K562 (cell line): ENCODE measurements around the gene POC1B. TPM values are rescaled to one million over a fixed set of nuclear protein-coding genes. Genes with fewer than 3 reads are reported as not detected.
A peak's percentile ranks its signal among the peaks of the same experiment; 100 is the strongest.

Experiments
- ATAC-seq: fragments of 200-7000 bp; cut with Tn5 transposase; 3 replicates; pipeline ENCODE4 v1.9.1; 2020; ENCODE audit warnings: moderate library complexity
- BruUV-seq: library from RNA; stranded (reverse); fragments of 400-500 nt; replicated peaks from 2 replicates; lab custom pipeline; 2021; lab: Mats Ljungman, UMichigan
- CTCF ChIA-PET: fragments of 300-600 bp; formaldehyde crosslinking; extraction: SDS; loops from one replicate; lab custom pipeline; 2021; ENCODE audit warnings: low intra/inter-chr PET ratio; lab: Yijun Ruan, JAX
- POLR2A ChIA-PET: fragments of 300-600, 350-650 bp; sonication (Branson Sonifier 250); formaldehyde crosslinking; extraction: SDS; loops from one replicate; lab custom pipeline; 2021; ENCODE audit warnings: antibody characterized with exemption, inconsistent platforms; lab: Yijun Ruan, JAX
- DNase-seq, 4 experiments: peaks; one replicate each; pipeline versions ENCODE4 v3.0.0 to v3.0.0-alpha.2; 2011 to 2018; ENCODE audit warnings: low spot score in 3 of 4, mixed read lengths in 3 of 4; ENCODE audit errors: extremely low read depth in 1 of 4
- FAIRE-seq: peaks from 2 replicates; lab custom pipeline; 2011; peaks lifted over from hg19 to GRCh38; lab: Jason Lieb, UNC
- H2AFZ ChIP-seq: 2 replicates; pipeline ENCODE4 v1.6.0; 2011; ENCODE audit warnings: low read depth, low read length, control low read depth, inconsistent platforms
- H3K27ac ChIP-seq: fragments of 200-600 bp; 3 replicates; pipeline ENCODE4 v1.8.0; 2011; ENCODE audit warnings: low read depth, mild to moderate bottlenecking, control low read depth, inconsistent platforms, low read length, moderate library complexity, mixed read lengths; ENCODE audit errors: extremely low read depth
- H3K27me3 ChIP-seq, 2 experiments: fragments of 300-600 bp in 1 of 2; 2 replicates in 1 of 2; 3 replicates in 1 of 2; pipeline versions ENCODE4 v1.6.0 to v1.8.0; 2011; ENCODE audit warnings: inconsistent platforms in 2 of 2, low read length in 2 of 2, mild to moderate bottlenecking in 1 of 2, mixed read lengths in 1 of 2, moderate library complexity in 1 of 2; ENCODE audit not compliant: control insufficient read depth in 2 of 2, insufficient read depth in 2 of 2
- H3K36me3 ChIP-seq: fragments of 300-600 bp; 3 replicates; pipeline ENCODE4 v1.8.0; 2011; ENCODE audit warnings: mild to moderate bottlenecking, low read length, inconsistent platforms; ENCODE audit not compliant: control insufficient read depth, insufficient read depth
- H3K4me1 ChIP-seq, 2 experiments: fragments of 200-600 bp in 1 of 2; replicated peaks in 1 of 2; 2 replicates in 1 of 2; 3 replicates in 1 of 2; pipeline versions ENCODE4 v1.5.1 to v1.8.0; 2011; ENCODE audit warnings: inconsistent platforms in 2 of 2, low read length in 2 of 2, mild to moderate bottlenecking in 1 of 2, mixed read lengths in 1 of 2, moderate library complexity in 1 of 2; ENCODE audit not compliant: control insufficient read depth in 2 of 2, insufficient read depth in 2 of 2
- H3K4me2 ChIP-seq: 2 replicates; pipeline ENCODE4 v1.6.1; 2011; ENCODE audit warnings: low read length, control low read depth, inconsistent platforms, mixed read lengths; ENCODE audit not compliant: insufficient read depth
- H3K4me3 ChIP-seq: fragments of 200-600 bp; sonication (generic), shearing (Covaris generic); 2 replicates; pipeline ENCODE4 v1.5.1; 2016; ENCODE audit warnings: control low read depth, inconsistent platforms
- H3K79me2 ChIP-seq: fragments of 200-600 bp; 3 replicates; pipeline ENCODE4 v1.8.0; 2011; ENCODE audit warnings: low read length, inconsistent platforms; ENCODE audit not compliant: control insufficient read depth, insufficient read depth
- H3K9ac ChIP-seq, 2 experiments: 2 replicates each; pipeline versions ENCODE4 v1.6.0 to v1.6.1; 2011; ENCODE audit warnings: low read depth in 2 of 2, low read length in 2 of 2, control low read depth in 1 of 2, inconsistent platforms in 1 of 2, mild to moderate bottlenecking in 1 of 2, mixed read lengths in 1 of 2; ENCODE audit not compliant: insufficient read depth in 1 of 2
- H3K9me1 ChIP-seq: one replicate; pipeline ENCODE4 v1.6.0; 2011; ENCODE audit warnings: inconsistent platforms, mild to moderate bottlenecking, low read length, moderate library complexity; ENCODE audit not compliant: control insufficient read depth, insufficient read depth
- H3K9me3 ChIP-seq: replicated peaks from 2 replicates; pipeline ENCODE4 v1.5.1; 2011; ENCODE audit warnings: low read depth, low read length, inconsistent platforms; ENCODE audit not compliant: control insufficient read depth, insufficient read depth
- H4K20me1 ChIP-seq: replicated peaks from 2 replicates; pipeline ENCODE4 v1.6.1; 2011; ENCODE audit warnings: low read length, inconsistent platforms, mixed read lengths; ENCODE audit not compliant: control insufficient read depth, insufficient read depth
- CAMTA2 ChIP-seq: fragments of 250-450 bp; sonication (Bioruptor Pico); conservative IDR thresholded peaks from 2 replicates; pipeline ENCODE4 v1.5.1; 2022
- CBX3 ChIP-seq, 2 experiments: IDR thresholded peaks; 1 replicate in 1 of 2; 2 replicates in 1 of 2; pipeline ENCODE4 v1.6.1; 2012; ENCODE audit warnings: inconsistent platforms in 2 of 2, low read length in 2 of 2, borderline replicate concordance in 1 of 2, control low read depth in 1 of 2
- CHCHD3 ChIP-seq: fragments of 250-450 bp; sonication (Bioruptor Pico); IDR thresholded peaks from 2 replicates; pipeline ENCODE4 v2.1.2; 2022; ENCODE audit warnings: mild to moderate bottlenecking
- CREM ChIP-seq: IDR thresholded peaks from 2 replicates; pipeline ENCODE4 v1.6.1; 2014; ENCODE audit warnings: antibody characterized with exemption, low read depth
- DPF2 ChIP-seq: fragments of 450-650 bp; IDR thresholded peaks from 2 replicates; pipeline ENCODE4 v1.6.1; 2016
- FIP1L1 ChIP-seq: fragments of 200-400 bp; formaldehyde crosslinking; IDR thresholded peaks from 2 replicates; pipeline ENCODE4 v1.6.1; 2018; ENCODE audit warnings: mild to moderate bottlenecking, low read depth, low read length; ENCODE audit not compliant: poor library complexity, severe bottlenecking
- GTF2A2 ChIP-seq: IDR thresholded peaks from 2 replicates; pipeline ENCODE4 v1.6.1; 2016; ENCODE audit warnings: mild to moderate bottlenecking, missing genetic modification characterization, missing compliant biosample characterization
- GTF2E2 ChIP-seq: fragments of 200-800 bp; sonication (Bioruptor generic); IDR thresholded peaks from 2 replicates; pipeline ENCODE4 v1.6.1; 2016; ENCODE audit warnings: missing genetic modification characterization, missing compliant biosample characterization
- MXI1 ChIP-seq: IDR thresholded peaks from 2 replicates; pipeline ENCODE4 v1.6.1; 2011; ENCODE audit warnings: low read depth, mild to moderate bottlenecking, improper control_type of control experiment, low read length
- NCOA2 ChIP-seq, 2 experiments: fragments of 450-650 bp; IDR thresholded peaks; 2 replicates each; pipeline ENCODE4 v1.6.1; 2018; ENCODE audit warnings: mild to moderate bottlenecking in 2 of 2, moderate library complexity in 1 of 2; ENCODE audit not compliant: partially characterized antibody in 2 of 2
- NELFE ChIP-seq: IDR thresholded peaks from 2 replicates; pipeline ENCODE4 v1.6.1; 2011; ENCODE audit warnings: mild to moderate bottlenecking; ENCODE audit not compliant: insufficient read depth, insufficient read length
- NFE2 ChIP-seq: IDR thresholded peaks from 2 replicates; pipeline ENCODE4 v1.6.1; 2014; ENCODE audit warnings: antibody characterized with exemption, low read depth
- TARDBP ChIP-seq: fragments of 450-650 bp; IDR thresholded peaks from 2 replicates; pipeline ENCODE4 v1.6.1; 2016
- TBL1XR1 ChIP-seq, 2 experiments: IDR thresholded peaks; 2 replicates each; pipeline ENCODE4 v1.6.1; 2012; ENCODE audit warnings: improper control_type of control experiment in 2 of 2, low read length in 2 of 2, mild to moderate bottlenecking in 1 of 2
- ZBTB8A ChIP-seq: fragments of 450-650 bp; IDR thresholded peaks from 2 replicates; pipeline ENCODE4 v1.6.1; 2018; ENCODE audit warnings: mild to moderate bottlenecking, moderate library complexity; ENCODE audit not compliant: partially characterized antibody
- ZNF121 ChIP-seq: sonication (generic); formaldehyde crosslinking; conservative IDR thresholded peaks from 2 replicates; pipeline ENCODE4 v1.8.0; 2022; ENCODE audit warnings: missing genetic modification reagents
- ZNF133 ChIP-seq: fragments of 250-450 bp; sonication (Bioruptor Pico); IDR thresholded peaks from 2 replicates; pipeline ENCODE4 v1.4.0; 2020; ENCODE audit warnings: mild to moderate bottlenecking
- ZNF324 ChIP-seq: fragments of 250-450 bp; sonication (Bioruptor Pico); IDR thresholded peaks from 2 replicates; pipeline ENCODE4 v1.4.0; 2020; ENCODE audit warnings: mild to moderate bottlenecking
- in situ Hi-C: fragments of 300-500 bp; cut with MboI; formaldehyde crosslinking; loops from 4 replicates; pipeline ENCODE4 v1.15.0; 2018; ENCODE audit warnings: inconsistent platforms, mixed read lengths
- intact Hi-C: fragments of 100-400 bp; cut with micrococcal nuclease; formaldehyde crosslinking; loops from 2 replicates; pipeline ENCODE4 v1.14.2; 2022
- polyA plus RNA-seq, 8 experiments: library from polyadenylated mRNA; depleted of rRNA in 4 of 8; stranded (reverse) in 5 of 8; unstranded in 3 of 8; fragments of >200 nt; fragmentation: Nextera tagmentation in 2 of 8; fragmentation: Illumina TruSeq in 1 of 8; extraction: Ambion mirVana in 2 of 8; extraction: Trizol in 1 of 8; gene quantifications; 2 replicates each; pipeline versions ENCODE4 v1.2.1 to v1.2.3, GENCODE V29; 2011 to 2014; ENCODE audit warnings: inconsistent platforms in 1 of 8, missing spikeins in 1 of 8
- total RNA-seq, 7 experiments: library from RNA; depleted of rRNA in 6 of 7; stranded (reverse); fragments of >200 nt in 6 of 7; fragmentation: Illumina TruSeq in 2 of 7; extraction: Trizol in 2 of 7; gene quantifications; 2 replicates each; pipeline versions ENCODE4 v1.2.1 to v1.2.3, GENCODE V29; 2011 to 2021; ENCODE audit warnings: low replicate concordance in 1 of 7
- TF ChIP-seq, protein P1 (sequence below): fragments of 250-450 bp; sonication (Bioruptor Pico); IDR thresholded peaks from 2 replicates; pipeline ENCODE4 v1.6.1; 2021; ENCODE audit warnings: mild to moderate bottlenecking
- TF ChIP-seq, protein P2 (sequence below): sonication (generic); formaldehyde crosslinking; IDR thresholded peaks from 2 replicates; pipeline ENCODE4 v1.8.0; 2022; ENCODE audit warnings: mild to moderate bottlenecking, low read depth, missing genetic modification reagents
- TF ChIP-seq, protein P3 (sequence below): fragments of 250-450 bp; sonication (Bioruptor Pico); IDR thresholded peaks from 2 replicates; pipeline ENCODE4 v1.9.0; 2021; ENCODE audit warnings: mild to moderate bottlenecking
- TF ChIP-seq, protein P4 (sequence below): sonication (generic); formaldehyde crosslinking; IDR thresholded peaks from 2 replicates; pipeline ENCODE4 v1.9.0; 2022; ENCODE audit warnings: mild to moderate bottlenecking, missing genetic modification reagents
- TF ChIP-seq, protein P5 (sequence below): sonication (generic); formaldehyde crosslinking; IDR thresholded peaks from 2 replicates; pipeline ENCODE4 v1.9.0; 2022; ENCODE audit warnings: mild to moderate bottlenecking, missing genetic modification reagents

The POC1B gene
- total and polyA plus RNA-seq, 9 of the 15 experiments (the other 6 are each of a cell fraction or from before 2014, with no cell fraction given): 4.5 to 16.1 (median 10.4) TPM

DNA sequence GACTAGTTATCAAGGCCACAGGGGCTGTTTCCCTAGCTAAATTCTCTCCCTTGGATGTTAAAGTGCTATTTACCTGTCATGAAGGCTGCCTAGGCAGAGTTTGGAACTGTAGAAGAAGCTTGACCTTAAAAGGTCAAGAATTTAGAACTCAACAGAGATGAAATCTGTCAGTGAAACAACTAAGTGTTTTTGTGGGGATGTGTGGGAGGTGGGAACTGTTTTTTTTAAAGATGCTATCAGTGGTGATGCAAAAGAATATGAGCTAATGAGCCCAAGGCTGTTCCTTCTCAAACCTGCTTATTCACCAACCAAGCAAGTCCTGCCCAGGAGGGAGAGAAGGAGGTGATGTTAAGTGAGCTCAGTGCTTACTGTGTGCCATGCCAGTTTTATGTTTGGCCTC is 40.8 kb upstream of the POC1B start:
- intact Hi-C loops (no loop called here), in situ Hi-C loops (no loop called here)
- Histone ChIP-seq H3K4me2 (no peak overlapping the region), H3K9me1 (no peaks in the 10 kb centered on the region), H3K36me3 (no peaks in the 10 kb centered on the region), H3K4me1 (peaks cover 0 to 10% of the 10 kb centered on the region in 2 experiments; a peak in 1 of 5 replicates), H3K4me3 (no peak overlapping the region), H3K9me3 (no peaks in the 10 kb centered on the region), H4K20me1 (no peaks in the 10 kb centered on the region), H3K27ac (no peak overlapping the region), H3K27me3 (no peaks in the 10 kb centered on the region), H3K9ac (no peak overlapping the region), H3K79me2 (no peaks in the 10 kb centered on the region), H2AFZ (no peak overlapping the region)
- no TSS peak for BruUV-seq
- ChIA-PET POLR2A (interaction anchor here (0.9 to 1.8 kb wide), 3 partner anchors 9 to 139 kb away, joined by 3 to 4 read pairs (median 4); no protein-coding TSS in a partner anchor), CTCF (no interaction called here)
- FAIRE-seq (no peak), DNase-seq (peak in 2 of 4 experiments; percentile 24 to 35), ATAC-seq (peak; percentile 55)
- TF ChIP-seq, protein P1, sequence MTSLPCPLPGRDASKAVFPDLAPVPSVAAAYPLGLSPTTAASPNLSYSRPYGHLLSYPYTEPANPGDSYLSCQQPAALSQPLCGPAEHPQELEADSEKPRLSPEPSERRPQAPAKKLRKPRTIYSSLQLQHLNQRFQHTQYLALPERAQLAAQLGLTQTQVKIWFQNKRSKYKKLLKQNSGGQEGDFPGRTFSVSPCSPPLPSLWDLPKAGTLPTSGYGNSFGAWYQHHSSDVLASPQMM (CRISPR knock-in tag): no peak
- TF ChIP-seq CBX3 (IDR thresholded peaks at IDR 0.05; ENCODE audit: borderline replicate concordance in 1 of 2, low read length in 2 of 2): no peak
- no peak for TF ChIP-seq ZNF324 (CRISPR knock-in tag)
- no peak for TF ChIP-seq TARDBP
- no peak for TF ChIP-seq TBL1XR1 (IDR thresholded peaks at IDR 0.05; ENCODE audit: low read length in 2 of 2)
- no peak for TF ChIP-seq CHCHD3 (CRISPR knock-in tag)
- no peak for TF ChIP-seq MXI1
- no peak for TF ChIP-seq CAMTA2 (CRISPR knock-in tag)
- TF ChIP-seq GTF2A2 (tag): no peak
- peak; percentile 71 for TF ChIP-seq DPF2
- TF ChIP-seq ZBTB8A: no peak
- TF ChIP-seq, protein P2, sequence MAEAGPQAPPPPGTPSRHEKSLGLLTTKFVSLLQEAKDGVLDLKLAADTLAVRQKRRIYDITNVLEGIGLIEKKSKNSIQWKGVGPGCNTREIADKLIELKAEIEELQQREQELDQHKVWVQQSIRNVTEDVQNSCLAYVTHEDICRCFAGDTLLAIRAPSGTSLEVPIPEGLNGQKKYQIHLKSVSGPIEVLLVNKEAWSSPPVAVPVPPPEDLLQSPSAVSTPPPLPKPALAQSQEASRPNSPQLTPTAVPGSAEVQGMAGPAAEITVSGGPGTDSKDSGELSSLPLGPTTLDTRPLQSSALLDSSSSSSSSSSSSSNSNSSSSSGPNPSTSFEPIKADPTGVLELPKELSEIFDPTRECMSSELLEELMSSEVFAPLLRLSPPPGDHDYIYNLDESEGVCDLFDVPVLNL (CRISPR knock-in tag): no peak
- TF ChIP-seq, protein P3, sequence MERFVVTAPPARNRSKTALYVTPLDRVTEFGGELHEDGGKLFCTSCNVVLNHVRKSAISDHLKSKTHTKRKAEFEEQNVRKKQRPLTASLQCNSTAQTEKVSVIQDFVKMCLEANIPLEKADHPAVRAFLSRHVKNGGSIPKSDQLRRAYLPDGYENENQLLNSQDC (CRISPR knock-in tag): no peak
- no peak for TF ChIP-seq FIP1L1
- no peak for TF ChIP-seq NELFE
- TF ChIP-seq GTF2E2: 0 out of 2 replicates have a peak, but pooled peaks have one; percentile 50
- no peak for TF ChIP-seq NCOA2 (IDR thresholded peaks at IDR 0.05; ENCODE audit: partially characterized antibody in 2 of 2)
- no peak for TF ChIP-seq ZNF121 (CRISPR knock-in tag)
- TF ChIP-seq NFE2: peak; percentile 61
- TF ChIP-seq, protein P4, sequence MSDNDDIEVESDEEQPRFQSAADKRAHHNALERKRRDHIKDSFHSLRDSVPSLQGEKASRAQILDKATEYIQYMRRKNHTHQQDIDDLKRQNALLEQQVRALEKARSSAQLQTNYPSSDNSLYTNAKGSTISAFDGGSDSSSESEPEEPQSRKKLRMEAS: no peak
- TF ChIP-seq CREM: 0 out of 2 replicates have a peak, but pooled peaks have one; percentile 18
- TF ChIP-seq ZNF133 (CRISPR knock-in tag): no peak
- TF ChIP-seq, protein P5, sequence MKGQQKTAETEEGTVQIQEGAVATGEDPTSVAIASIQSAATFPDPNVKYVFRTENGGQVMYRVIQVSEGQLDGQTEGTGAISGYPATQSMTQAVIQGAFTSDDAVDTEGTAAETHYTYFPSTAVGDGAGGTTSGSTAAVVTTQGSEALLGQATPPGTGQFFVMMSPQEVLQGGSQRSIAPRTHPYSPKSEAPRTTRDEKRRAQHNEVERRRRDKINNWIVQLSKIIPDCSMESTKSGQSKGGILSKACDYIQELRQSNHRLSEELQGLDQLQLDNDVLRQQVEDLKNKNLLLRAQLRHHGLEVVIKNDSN (CRISPR knock-in tag): no peak
